HepG2 (cell line): Measurements from ENCODE around the gene PRELID2. TPM values are rescaled to one million over a fixed set of nuclear protein-coding genes. Genes with fewer than 3 reads are reported as not detected.

ENCODE experiments used
- ATAC-seq: fragments of 200-7000 bp; cut with Tn5 transposase; 3 replicates; pipeline ENCODE4 v1.9.1; 2020; ENCODE audit warnings: mild to moderate bottlenecking, moderate library complexity
- BruUV-seq: library from RNA; stranded (reverse); fragments of 400-500 nt; replicated peaks from 2 replicates; lab custom pipeline; 2021; lab: Mats Ljungman, UMichigan
- CTCF ChIA-PET: fragments of 300-600 bp; formaldehyde crosslinking; extraction: SDS; loops from one replicate; lab custom pipeline; 2021; ENCODE audit warnings: low total read pairs, inconsistent platforms, low intra/inter-chr PET ratio; lab: Yijun Ruan, JAX
- POLR2A ChIA-PET: fragments of 350-600 bp; sonication (Branson Sonifier 250); formaldehyde crosslinking; loops from one replicate; lab custom pipeline; 2020; ENCODE audit warnings: antibody characterized with exemption, inconsistent platforms; lab: Yijun Ruan, JAX
- DNase-seq: peaks from one replicate; pipeline ENCODE4 v3.0.0-alpha.2; 2015; ENCODE audit warnings: low spot score
- FAIRE-seq: peaks from 3 replicates; lab custom pipeline; 2011; peaks lifted over from hg19 to GRCh38; lab: Jason Lieb, UNC
- H2AFZ ChIP-seq: one replicate; pipeline ENCODE4 v1.6.1; 2011; ENCODE audit warnings: low read length, inconsistent platforms
- H3K27ac ChIP-seq: fragments of 300-600 bp; 3 replicates; pipeline ENCODE4 v1.8.0; 2011; ENCODE audit warnings: mixed run types, mild to moderate bottlenecking, mixed read lengths, low read length, inconsistent platforms; ENCODE audit not compliant: insufficient read depth; ENCODE audit errors: extremely low read length
- H3K27me3 ChIP-seq, 2 experiments: fragments of 200-600 bp in 1 of 2; 2 replicates in 1 of 2; 3 replicates in 1 of 2; pipeline versions ENCODE4 v1.6.0 to v1.8.0; 2011; ENCODE audit warnings: low read length in 2 of 2, mild to moderate bottlenecking in 2 of 2, moderate library complexity in 2 of 2, inconsistent platforms in 1 of 2; ENCODE audit not compliant: insufficient read depth in 2 of 2, control insufficient read depth in 1 of 2
- H3K36me3 ChIP-seq, 2 experiments: fragments of 200-600 bp in 1 of 2; replicated peaks in 1 of 2; 2 replicates in 1 of 2; 3 replicates in 1 of 2; pipeline versions ENCODE4 v1.5.1 to v1.8.0; 2011; ENCODE audit warnings: low read length in 2 of 2, inconsistent platforms in 1 of 2; ENCODE audit not compliant: insufficient read depth in 2 of 2, control insufficient read depth in 1 of 2
- H3K4me1 ChIP-seq: 2 replicates; pipeline ENCODE4 v1.5.1; 2012; ENCODE audit warnings: low read length, inconsistent platforms; ENCODE audit not compliant: insufficient read depth
- H3K4me2 ChIP-seq: 2 replicates; pipeline ENCODE4 v1.6.0; 2011; ENCODE audit warnings: low read depth, low read length, inconsistent platforms
- H3K4me3 ChIP-seq, 3 experiments: fragments of 200-600 bp in 1 of 3; sonication (generic), shearing (Covaris generic) in 1 of 3; replicated peaks in 1 of 3; 2 replicates each; pipeline ENCODE4 v1.5.1; 2011 to 2016; ENCODE audit warnings: low read length in 3 of 3, inconsistent platforms in 2 of 3, low read depth in 2 of 3, mild to moderate bottlenecking in 2 of 3, control low read depth in 1 of 3, mixed read lengths in 1 of 3; ENCODE audit not compliant: insufficient read depth in 1 of 3
- H3K79me2 ChIP-seq: one replicate; pipeline ENCODE4 v1.6.1; 2011; ENCODE audit warnings: low read length, inconsistent platforms; ENCODE audit not compliant: insufficient read depth
- H3K9ac ChIP-seq: 2 replicates; pipeline ENCODE4 v1.6.0; 2011; ENCODE audit warnings: mild to moderate bottlenecking, low read depth, low read length, inconsistent platforms; ENCODE audit not compliant: insufficient read depth
- H3K9me3 ChIP-seq: 2 replicates; pipeline ENCODE4 v1.5.1; 2012; ENCODE audit warnings: mild to moderate bottlenecking, low read length
- H4K20me1 ChIP-seq: 2 replicates; pipeline ENCODE4 v1.6.0; 2011; ENCODE audit warnings: inconsistent platforms, mild to moderate bottlenecking, low read length, moderate library complexity; ENCODE audit not compliant: insufficient read depth
- FOXJ3 ChIP-seq: sonication (generic); formaldehyde crosslinking; IDR thresholded peaks from 2 replicates; pipeline ENCODE4 v1.4.0; 2020; ENCODE audit warnings: missing genetic modification reagents, mild to moderate bottlenecking, borderline replicate concordance
- HNRNPLL ChIP-seq: fragments of 200-400 bp; formaldehyde crosslinking; IDR thresholded peaks from 2 replicates; pipeline ENCODE4 v1.6.1; 2017; ENCODE audit warnings: mild to moderate bottlenecking, low read depth, low read length; ENCODE audit not compliant: poor library complexity, severe bottlenecking
- NFYB ChIP-seq: sonication (generic); formaldehyde crosslinking; IDR thresholded peaks from 2 replicates; pipeline ENCODE4 v1.4.0; 2020; ENCODE audit warnings: missing genetic modification reagents
- SIX1 ChIP-seq: sonication (generic); formaldehyde crosslinking; IDR thresholded peaks from 2 replicates; pipeline ENCODE4 v1.4.0; 2020; ENCODE audit warnings: missing genetic modification reagents, borderline replicate concordance
- TEAD2 ChIP-seq: sonication (generic); formaldehyde crosslinking; IDR thresholded peaks from 2 replicates; pipeline ENCODE4 v1.9.0; 2021; ENCODE audit warnings: missing genetic modification reagents
- ZMYM2 ChIP-seq: sonication (generic); formaldehyde crosslinking; IDR thresholded peaks from 2 replicates; pipeline ENCODE4 v1.8.0; 2022; ENCODE audit warnings: mild to moderate bottlenecking, missing genetic modification reagents
- WGBS: methylation state at CpG from one replicate; pipeline ENCODE4 v1.1.6; 2017; ENCODE audit warnings: low lambda C conversion rate; 5-methylcytosine and 5-hydroxymethylcytosine counted together
- in situ Hi-C: cut with HindIII; loops from 2 replicates; pipeline ENCODE4 v1.10.0; 2017; ENCODE audit warnings: low pct_unique_long_range_greater_than_20kb; ENCODE audit not compliant: extremely low pct_ligation_motif_present
- intact Hi-C: fragments of 100-400 bp; cut with micrococcal nuclease; formaldehyde crosslinking; loops from one replicate; pipeline ENCODE4 v1.10.0; 2022; ENCODE audit not compliant: unreplicated experiment
- polyA plus RNA-seq, 8 experiments: library from polyadenylated mRNA; depleted of rRNA in 3 of 8; stranded (reverse) in 7 of 8; unstranded in 1 of 8; fragments of >200 nt; fragmentation: Illumina TruSeq in 4 of 8; extraction: Trizol in 4 of 8; gene quantifications; 2 replicates each; pipeline versions ENCODE4 v1.2.1 to v1.2.3, GENCODE V29; 2011 to 2016; ENCODE audit warnings: low read depth in 4 of 8, missing spikeins in 1 of 8, mixed read lengths in 1 of 8; ENCODE audit not compliant: insufficient read depth in 1 of 8
- total RNA-seq, 5 experiments: library from RNA; depleted of rRNA; stranded (reverse); fragments of >200 nt; fragmentation: Illumina TruSeq; extraction: Trizol; gene quantifications; 2 replicates each; pipeline ENCODE4 v1.2.3, GENCODE V29; 2016; ENCODE audit warnings: low read depth in 1 of 5
- TF ChIP-seq, protein P1 (sequence below), 2 experiments: fragments of 450-650 bp in 1 of 2; sonication (generic) in 1 of 2; formaldehyde crosslinking in 1 of 2; IDR thresholded peaks; 2 replicates each; pipeline versions ENCODE4 v1.6.1 to v1.8.0; 2016 to 2022; ENCODE audit warnings: antibody characterized with exemption in 1 of 2, mild to moderate bottlenecking in 1 of 2, missing genetic modification reagents in 1 of 2

The PRELID2 gene
- total and polyA plus RNA-seq, 2 of the 13 experiments (the other 11 are each of a cell fraction or from before 2014, with no cell fraction given): 10.0 to 22.9 TPM

DNA sequence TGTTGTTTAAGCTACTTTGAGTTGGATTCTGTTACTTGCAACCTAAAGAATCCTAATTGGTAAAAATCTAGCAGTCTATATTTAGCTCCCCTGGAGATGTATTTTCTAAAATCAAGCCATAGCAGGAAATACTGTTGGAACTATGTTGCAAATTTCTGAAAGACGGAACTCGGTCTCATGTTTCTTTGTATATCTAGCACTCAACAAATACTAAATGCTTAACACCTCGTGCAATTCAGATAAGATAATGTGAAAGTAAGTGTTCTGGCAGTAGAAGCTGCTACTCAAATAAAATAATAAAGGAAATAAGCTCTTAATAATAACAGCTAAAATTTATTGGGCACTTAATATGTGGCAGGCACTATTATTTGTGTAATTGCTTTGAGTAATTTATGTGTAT, 10.9 kb upstream of the PRELID2 start:
- ChIA-PET POLR2A (no interaction called here), CTCF (no interaction called here)
- intact Hi-C loops (no loop called here), in situ Hi-C loops (no loop called here)
- FAIRE-seq (no peak), DNase-seq (no peak), ATAC-seq (no peak)
- Histone ChIP-seq H3K4me1 (no peaks in the 10 kb centered on the region), H3K36me3 (no peaks in the 10 kb centered on the region), H3K27me3 (0 out of 5 replicates have a peak, but pooled peaks cover 0 to 2% of the 10 kb centered on the region in 2 experiments), H3K79me2 (no peaks in the 10 kb centered on the region), H3K4me3 (no peak overlapping the region), H3K4me2 (no peak overlapping the region), H2AFZ (no peak overlapping the region), H3K9ac (no peak overlapping the region), H4K20me1 (no peaks in the 10 kb centered on the region), H3K9me3 (no peaks in the 10 kb centered on the region), H3K27ac (no peak overlapping the region)
- TF ChIP-seq NFYB (CRISPR knock-in tag) (no peak), ZMYM2 (CRISPR knock-in tag) (no peak), HNRNPLL (no peak), TEAD2 (CRISPR knock-in tag) (no peak), SIX1 (CRISPR knock-in tag) (no peak), FOXJ3 (no peak)
- TF ChIP-seq, protein P1, sequence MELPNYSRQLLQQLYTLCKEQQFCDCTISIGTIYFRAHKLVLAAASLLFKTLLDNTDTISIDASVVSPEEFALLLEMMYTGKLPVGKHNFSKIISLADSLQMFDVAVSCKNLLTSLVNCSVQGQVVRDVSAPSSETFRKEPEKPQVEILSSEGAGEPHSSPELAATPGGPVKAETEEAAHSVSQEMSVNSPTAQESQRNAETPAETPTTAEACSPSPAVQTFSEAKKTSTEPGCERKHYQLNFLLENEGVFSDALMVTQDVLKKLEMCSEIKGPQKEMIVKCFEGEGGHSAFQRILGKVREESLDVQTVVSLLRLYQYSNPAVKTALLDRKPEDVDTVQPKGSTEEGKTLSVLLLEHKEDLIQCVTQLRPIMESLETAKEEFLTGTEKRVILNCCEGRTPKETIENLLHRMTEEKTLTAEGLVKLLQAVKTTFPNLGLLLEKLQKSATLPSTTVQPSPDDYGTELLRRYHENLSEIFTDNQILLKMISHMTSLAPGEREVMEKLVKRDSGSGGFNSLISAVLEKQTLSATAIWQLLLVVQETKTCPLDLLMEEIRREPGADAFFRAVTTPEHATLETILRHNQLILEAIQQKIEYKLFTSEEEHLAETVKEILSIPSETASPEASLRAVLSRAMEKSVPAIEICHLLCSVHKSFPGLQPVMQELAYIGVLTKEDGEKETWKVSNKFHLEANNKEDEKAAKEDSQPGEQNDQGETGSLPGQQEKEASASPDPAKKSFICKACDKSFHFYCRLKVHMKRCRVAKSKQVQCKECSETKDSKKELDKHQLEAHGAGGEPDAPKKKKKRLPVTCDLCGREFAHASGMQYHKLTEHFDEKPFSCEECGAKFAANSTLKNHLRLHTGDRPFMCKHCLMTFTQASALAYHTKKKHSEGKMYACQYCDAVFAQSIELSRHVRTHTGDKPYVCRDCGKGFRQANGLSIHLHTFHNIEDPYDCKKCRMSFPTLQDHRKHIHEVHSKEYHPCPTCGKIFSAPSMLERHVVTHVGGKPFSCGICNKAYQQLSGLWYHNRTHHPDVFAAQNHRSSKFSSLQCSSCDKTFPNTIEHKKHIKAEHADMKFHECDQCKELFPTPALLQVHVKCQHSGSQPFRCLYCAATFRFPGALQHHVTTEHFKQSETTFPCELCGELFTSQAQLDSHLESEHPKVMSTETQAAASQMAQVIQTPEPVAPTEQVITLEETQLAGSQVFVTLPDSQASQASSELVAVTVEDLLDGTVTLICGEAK (IDR thresholded peaks at IDR 0.05): no peak
- TF ChIP-seq, protein P1 (CRISPR knock-in tag; IDR thresholded peaks at IDR 0.05): no peak
- BruUV-seq: no TSS peak
- 15% methylated on average over 3 of the region's 3 CpGs for WGBS
